GM21825 (cell line): ENCODE data around the gene PACS2.

Experiments used
- ATAC-seq: cut with Tn5 transposase; IDR thresholded peaks from one replicate; pipeline ENCODE4 v1.9.1; 2021; ENCODE audit warnings: mild to moderate bottlenecking, moderate library complexity; ENCODE audit not compliant: unreplicated experiment

Gene PACS2

DNA sequence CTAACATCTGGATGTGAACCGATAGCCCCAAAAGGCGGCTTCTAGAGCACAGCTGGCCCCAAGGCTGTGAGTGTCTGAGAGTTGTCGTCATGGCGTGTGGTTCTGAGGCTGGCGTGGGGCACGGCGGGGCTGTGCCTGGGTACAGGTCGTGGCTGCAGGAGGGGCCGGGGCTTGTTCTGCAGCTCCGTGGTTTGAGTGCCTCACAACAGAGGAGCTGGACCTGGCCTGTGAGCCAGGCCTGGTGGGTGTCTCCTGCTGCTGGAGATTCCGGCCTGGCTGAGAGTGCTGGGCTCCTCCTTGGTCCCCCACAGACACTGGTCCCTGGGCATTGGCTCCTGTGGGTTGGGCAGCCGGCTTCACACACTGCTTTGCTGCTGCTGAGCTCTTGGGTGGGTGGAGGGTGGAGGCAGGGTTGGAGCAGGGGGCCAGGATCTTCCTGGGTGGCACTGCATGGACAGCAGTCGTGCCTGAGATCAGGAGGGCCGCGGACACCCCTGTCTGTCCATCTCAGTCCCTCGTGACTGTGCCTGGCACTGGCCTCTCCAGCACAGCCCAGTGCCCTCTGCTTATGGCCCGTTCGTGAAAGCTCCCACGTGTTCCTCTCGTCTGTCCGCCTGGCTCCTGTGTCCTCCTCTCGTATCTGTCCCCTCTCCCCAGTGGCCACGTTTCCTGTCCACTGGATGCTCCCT is 52.0 kb downstream of the PACS2 start:
- ATAC-seq, result no peak

DNA sequence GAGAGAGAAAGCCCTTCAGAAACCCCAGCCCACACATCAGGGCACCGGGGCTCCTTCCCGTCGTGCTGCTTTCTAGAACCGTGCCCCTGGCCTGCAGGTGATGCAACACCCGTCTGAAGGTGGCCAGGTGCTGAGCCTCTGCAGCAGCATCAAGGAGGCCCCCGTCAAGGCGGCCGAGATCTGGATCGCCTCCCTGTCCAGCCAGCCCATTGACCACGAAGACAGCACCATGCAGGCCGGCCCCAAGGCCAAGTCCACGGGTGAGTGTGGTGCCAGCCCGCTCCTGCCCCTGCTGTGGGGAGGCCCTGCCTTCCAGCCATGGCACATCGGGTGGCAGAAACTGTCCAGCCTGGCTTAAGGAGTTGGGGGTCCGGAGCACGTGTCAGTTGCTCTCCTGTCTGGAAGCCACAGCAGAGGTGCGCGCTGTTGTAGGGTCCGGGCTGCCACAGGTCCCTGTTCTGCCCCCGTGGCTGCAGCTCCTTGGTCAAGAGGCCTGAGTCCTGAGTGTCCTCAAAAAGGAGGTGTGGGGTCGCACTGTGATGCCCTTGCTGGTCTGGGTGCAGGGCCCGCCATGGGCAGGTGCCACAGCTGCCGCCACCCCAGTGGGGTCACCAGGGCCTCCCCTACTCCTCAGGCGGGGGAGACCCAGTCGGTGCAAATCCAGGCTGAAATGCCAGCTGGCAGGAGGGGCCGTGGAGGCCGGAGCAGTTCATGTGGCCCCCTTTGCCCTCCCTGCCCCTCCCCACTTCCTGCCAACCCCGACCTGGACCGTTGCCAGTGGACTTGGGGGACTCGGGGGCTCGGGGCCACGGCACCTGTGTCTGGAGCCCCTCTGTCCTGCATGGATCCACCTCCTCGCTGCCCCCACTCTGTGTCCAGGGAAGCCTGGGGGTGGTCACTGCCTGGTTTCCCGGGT is 52.8 kb downstream of the PACS2 start:
- ATAC-seq, result no peak

DNA sequence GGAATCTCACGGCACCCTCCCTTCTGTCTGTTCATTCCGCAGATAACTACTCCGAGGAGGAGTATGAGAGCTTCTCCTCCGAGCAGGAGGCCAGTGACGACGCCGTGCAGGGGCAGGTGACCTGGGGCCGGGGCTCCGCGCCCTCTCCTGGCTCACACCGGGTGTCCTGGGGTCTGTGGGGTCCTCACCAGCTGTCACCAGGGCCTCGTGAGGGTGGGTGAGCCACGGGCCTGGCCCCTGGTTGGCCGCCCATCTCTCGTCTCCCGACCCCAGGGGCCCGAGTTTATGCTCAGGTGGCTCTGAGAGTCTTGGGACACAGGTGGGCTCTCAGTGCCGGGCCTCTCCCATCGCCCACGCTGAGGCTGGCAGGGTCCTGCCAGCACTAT is 53.5 kb downstream of the PACS2 start:
- ATAC-seq, result no peak

DNA sequence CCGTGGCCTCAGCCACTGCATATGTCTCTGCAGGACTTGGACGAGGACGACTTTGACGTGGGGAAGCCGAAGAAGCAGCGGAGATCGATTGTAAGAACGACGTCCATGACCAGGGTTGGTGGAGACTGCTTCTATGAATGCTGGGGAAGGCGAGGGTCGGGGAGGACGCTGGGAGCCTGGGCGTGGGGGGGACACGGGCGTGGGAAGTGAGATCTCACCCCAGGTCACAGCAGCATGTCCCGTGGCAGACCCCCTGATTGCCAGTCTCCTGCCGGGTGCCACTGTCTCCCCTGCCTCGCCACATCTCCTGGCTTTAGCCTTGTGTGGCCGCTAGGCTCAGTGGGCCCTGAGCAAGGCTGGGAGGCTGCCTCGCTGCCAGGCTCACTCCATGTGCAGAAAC is 53.9 kb downstream of the PACS2 start:
- ATAC-seq, result no peak

DNA sequence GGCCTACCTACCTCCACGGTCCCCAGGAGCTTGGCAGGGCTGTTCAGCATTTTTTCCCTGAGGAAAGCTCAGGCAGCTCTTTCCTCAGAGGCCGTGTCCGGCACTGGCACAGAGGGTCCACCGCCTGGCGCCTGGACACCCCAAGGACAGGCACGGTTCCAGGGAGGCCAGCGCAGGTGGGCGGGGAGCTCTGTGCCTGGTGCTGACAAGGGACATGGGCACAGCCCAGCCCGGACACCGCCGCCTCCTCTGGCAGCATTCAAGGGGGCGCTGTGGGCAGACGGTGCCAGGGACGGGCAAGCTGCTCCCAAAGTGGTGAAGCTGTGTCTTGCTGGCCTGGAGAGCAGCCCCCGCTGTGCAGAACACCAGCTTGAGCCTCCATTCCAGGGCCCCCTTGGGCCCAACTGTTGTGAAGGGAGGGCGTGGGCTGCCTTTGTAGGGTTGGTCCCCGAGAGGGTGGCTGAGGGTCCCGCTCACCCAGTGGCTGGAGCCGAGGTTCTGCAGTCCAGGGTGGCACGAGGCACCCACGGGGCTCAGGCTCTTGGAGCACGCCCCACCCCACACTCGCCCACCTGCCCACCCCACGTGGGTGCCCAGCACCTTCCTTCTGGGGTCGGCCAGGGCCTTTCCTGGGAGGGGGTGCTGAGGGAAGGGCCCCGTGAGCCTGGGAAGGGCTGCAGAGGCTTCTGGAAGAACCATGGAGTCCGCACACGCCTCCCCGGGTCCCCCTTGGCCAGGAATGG is 54.5 kb downstream of the PACS2 start:
- no peak for ATAC-seq

DNA sequence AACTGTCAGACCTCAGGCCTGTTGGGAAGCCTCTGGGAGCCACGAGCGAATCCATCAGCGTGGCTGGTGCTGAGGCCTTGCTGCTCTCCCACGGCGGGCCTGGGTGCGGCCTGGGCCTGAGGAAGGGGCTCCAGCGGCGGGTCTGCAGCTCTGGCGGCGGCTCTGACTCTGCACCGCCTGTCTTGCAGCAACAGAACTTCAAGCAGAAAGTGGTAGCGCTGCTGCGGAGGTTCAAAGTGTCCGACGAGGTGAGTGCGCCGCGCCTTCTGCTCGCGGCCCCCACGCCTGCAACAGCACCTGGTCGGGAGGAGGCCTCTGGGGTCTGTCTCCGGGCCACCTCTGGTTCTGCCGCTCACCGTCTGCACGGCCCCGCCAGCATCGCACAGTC is 55.1 kb downstream of the PACS2 start:
- no peak for ATAC-seq

DNA sequence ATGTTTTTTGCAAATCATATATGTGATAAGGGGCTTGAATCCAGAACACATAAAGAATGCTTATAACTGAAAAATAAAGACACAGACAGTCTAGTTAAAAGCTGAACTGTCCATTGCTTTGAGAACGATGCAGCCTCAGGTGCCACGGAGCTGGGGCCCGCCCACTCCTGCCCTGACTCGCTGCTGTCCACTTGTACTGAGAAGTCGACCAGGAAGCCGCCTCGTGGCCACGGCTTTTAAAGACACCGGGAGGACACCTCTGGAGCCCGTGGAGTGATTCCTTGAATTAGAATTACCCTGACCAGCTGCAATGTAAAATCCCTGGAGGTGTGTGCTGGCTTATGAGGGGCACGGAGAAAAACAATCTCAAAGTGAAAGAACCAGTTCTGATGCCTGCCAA is 59.8 kb downstream of the PACS2 start:
- no peak for ATAC-seq

DNA sequence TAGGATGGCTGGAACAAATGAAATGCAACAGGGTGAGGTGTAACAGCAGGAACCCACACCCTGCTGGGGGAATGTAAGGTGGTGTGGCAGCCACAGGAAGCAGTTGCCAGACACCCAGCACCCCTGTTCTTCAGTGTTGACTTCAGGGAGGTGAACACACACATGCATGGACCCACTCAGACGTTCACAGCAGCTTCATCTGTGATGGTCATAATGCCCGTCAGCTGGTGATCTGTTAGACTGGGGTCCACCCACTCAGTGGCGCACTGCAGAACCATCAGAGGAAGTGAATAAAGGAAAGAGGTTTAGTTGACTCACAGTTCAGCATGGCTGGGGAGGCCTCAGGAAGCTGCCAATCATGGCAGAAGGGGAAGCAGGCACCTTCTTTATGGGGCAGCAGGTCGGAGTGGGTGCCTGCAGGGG is 61.1 kb downstream of the PACS2 start:
- ATAC-seq, result no peak

DNA sequence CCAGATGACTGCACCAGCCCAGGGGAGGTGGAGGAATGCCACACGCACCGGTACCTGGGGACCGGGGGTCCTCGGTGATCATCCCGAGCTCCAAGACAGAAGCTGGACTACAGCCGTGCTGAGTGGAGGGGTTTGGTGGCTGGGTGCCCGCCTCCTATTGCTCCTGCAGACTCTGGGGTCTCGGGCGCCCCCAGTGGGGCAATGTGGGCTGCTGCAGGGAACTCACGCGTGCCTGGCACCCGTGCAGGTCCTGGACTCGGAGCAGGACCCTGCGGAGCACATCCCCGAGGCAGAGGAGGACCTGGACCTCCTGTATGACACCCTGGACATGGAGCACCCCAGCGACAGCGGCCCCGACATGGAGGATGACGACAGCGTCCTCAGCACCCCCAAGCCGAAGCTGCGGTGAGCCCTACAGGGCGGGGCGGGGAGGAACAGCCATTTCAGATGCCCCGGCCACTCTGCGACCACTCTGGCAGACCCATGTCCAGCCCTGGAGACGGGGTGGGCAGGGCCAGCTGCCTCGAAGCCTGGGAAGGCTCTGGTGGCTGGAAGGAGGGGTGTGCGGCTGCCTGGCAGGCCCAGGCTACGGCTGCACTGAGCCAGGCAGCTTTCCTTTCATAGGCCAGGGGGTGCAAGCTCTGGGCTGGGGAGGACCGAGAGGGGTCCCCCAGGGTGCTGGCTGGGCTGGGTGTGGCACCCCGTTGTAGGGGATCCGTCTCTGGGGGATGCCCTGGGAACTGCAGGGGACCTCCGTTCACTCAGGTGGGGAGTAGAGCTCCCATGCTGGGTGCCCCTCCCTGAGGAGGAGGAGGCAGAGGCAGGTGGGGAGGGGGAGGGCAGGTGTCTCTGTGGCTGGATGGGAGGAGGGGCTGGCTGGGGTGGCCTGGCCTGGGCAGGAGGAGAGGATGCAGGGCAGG is 62.2 kb downstream of the PACS2 start:
- no peak for ATAC-seq

DNA sequence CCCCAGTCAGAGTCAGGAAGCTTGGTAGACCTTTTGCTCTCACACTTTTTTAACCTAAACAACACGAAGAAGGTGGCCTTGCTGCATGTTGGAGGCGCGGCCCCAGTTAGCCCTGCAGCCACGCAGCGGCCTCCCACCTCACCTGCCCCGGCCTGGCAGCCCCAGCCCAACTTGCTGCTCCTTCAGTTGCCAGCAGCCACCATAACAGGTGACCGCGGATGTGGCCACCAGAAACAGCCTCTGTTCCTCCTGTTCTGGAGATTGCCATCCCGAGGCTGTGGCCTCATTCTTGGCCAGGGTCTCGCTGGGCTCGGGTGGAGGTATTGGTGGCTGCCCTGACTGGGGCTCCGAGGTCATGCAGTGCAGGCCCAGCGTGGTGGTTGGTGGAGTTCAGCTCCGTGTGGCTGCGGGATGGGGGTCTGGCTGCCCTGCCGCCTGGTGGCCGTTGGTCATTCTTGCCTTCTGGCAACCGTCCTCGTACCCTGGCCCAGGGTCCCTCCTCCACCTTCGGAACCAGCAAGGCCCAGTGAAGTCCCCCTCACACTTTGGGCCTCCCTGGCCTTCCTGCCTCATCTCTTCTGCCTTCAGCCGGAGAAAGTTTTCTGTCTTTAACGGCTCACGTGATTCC is 63.1 kb downstream of the PACS2 start:
- no peak for ATAC-seq

DNA sequence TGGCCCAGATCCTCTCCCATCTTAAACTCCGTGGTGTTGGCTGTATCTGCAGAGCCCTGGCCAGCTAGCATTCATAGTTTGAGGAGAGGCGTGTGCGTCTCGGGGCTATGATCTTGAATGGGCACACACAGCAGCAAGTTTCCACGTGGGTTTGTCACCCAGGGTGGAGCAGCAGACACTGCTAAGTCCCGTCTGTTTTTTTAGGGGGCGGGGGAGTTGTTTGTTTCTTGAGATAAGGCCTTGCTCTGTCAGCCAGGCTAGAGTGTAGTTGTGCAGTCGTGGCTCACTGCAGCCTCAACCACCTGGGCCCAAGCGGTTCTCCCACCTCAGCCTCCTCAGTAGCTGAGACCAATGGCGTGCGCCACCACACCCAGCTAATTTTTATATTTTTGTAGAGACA is 63.7 kb downstream of the PACS2 start:
- no peak for ATAC-seq

DNA sequence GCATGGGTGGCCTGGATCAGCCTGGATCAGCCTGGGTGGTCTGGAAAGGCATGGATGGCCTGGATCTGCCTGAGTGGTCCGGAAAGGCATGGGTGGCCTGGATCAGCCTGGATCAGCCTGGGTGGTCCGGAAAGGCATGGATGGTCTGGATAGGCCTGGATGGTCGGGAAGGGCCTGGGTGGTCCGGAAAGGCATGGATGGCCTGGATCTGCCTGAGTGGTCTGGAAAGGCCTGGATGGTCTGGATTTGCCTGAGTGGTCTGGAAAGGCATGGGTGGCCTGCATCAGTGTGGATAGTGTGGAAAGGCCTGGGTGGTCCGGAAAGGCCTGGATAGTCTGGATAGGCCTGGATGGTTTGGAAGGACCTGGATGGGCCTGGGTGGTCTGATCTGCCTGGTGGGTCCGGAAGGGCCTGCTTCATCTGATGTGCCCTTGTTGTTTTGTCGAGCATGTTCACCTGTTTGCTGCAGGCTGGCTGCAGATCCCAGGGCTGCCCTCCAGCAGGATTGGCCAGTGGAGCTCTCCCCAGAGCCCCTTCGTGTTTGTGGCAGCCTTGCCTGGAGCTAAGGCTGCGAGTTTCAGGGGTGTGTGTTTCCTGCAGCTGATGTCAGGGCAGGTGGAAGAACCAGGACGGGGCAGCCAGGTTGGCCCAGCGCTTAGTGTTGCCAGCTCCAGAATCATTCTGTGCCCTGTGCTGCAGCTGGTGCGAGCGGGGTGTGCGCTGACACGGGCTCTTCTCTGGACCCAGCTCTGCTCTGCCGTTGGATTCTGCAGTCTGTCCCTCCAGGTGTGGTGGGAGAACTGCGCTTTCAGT is 64.5 kb downstream of the PACS2 start:
- ATAC-seq, result no peak

DNA sequence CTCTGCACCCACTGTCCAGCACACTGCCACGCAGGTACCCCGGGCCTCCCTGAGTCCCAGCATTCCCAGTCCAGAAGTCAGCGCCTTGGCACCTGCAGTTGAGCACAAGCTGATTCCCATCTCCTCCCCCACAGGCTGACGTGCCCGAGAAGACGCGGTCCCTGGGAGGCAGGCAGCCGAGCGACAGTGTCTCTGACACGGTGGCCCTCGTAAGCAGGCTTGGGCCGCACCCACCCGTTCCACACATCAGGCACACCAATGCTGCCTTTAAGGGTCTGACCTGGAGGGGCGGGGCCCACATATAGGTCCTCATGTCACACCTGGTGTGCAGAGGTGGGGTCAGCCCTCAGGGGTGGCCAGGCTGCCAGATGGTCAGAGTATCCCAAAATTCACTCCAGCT is 65.4 kb downstream of the PACS2 start:
- ATAC-seq, result no peak

DNA sequence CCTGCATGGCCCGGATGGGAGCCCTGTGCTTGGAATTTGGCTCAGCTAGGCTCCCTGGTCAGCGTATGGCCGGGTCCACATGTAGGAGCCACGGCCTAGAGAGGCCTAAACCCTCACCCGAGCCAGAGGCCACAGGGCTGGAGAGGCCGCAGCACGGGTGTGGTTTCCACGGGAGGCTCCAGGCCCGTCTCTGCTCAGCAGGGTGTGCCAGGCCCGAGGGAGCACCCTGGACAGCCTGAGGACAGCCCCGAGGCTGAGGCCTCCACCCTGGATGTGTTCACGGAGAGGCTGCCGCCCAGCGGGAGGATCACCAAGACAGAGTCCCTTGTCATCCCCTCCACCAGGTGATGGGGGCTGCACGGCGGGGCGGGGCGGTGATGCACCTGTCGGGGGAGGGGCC is 66.2 kb downstream of the PACS2 start:
- no peak for ATAC-seq

DNA sequence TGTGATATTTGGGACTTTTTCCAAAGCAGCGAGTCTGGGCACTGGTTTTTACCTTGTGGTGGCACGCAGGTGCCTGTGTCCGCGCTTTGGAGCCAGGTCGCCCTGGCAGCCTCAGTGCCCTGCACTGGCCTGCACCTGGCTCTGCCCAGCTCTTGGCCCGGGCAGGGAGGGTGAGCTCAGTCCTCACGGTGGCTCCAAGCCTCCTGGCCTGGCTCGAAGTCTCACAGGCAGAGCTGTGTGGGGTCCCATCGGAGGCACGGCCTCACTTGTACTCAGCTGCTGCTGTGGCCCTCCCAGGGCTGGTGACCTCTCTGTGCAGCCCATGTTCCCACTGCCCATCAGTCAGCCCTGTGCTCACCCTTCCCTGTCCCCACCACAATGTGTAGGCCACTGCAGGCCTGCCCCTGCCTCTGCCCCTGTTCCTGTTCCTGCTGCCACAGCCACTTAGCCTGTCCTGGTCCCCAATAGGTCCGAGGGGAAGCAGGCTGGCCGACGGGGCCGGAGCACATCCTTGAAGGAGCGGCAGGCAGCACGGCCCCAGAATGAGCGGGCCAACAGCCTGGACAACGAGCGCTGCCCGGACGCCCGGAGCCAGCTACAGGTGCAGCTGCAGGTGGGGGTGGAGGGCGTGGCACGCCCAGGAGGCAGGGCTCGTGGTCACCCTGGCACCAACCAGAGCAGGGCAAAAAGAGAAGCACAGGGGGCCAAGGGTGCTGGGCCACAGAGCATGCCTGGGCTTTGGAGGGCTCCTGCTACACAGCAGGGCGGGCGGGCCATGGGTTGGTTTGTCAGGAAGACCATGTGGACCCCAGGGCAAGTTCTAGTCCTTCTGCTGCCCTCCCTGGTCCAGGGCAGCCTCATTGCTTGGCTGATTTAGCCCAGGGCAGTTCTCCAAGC is 67.1 kb downstream of the PACS2 start:
- ATAC-seq, result no peak

DNA sequence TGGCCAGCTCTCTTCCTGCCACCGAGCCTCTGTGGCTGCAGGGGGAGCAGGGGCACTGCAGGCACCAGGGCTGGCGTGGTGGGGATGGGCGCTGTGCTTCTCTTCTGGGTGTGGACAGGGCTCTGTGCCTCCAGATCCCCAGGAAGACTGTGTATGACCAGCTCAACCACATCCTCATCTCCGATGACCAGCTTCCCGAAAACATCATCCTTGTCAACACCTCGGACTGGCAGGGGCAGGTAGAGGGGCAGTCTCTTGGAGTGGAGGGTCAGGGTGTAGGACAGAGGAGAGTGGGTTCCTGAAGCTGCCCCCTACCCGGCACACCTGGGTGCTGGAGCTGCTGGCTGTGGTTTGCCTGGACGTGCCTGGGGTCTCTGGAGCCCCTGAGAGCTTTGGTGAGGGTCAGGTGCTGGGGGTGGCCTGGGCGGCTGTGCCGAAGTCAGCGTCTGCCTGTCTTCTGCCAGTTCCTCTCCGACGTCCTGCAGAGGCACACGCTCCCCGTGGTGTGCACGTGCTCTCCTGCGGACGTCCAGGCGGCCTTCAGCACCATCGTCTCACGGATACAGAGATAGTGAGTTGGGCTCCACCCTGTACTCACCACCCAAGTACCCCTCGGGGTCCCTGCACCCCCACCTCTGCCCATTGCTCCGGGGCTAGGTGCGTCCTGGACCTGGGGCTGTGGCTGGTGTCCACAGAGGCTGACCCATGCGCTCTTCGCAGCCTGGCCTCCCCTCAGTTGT is 68.0 kb downstream of the PACS2 start:
- ATAC-seq, result no peak

DNA sequence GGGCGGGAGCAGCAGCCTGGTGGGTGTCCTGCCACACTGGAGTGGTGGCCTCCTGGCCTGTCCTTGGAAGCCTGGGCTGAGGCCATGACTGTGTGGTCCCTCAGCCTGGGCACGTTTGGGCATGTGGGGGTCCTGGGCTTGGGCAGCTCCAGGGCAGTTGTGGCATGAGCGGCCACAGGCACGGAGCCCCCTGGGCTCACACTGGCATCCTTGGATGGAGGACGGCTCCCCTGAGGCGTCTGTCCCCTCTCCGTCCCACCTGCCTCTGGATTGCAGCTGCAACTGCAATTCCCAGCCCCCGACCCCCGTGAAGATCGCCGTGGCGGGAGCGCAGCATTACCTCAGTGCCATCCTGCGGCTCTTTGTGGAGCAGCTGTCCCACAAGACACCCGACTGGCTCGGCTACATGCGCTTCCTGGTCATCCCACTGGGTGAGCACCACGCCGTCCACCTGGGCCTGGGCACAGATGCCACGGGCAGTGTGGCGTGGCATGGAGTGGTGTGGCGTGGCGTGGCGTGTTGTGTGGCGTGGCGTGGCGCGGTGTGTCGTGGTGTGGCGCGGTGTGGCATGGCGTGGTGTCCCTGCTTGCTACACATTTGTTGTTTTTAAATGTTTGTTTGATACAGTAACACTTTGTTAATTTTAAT is 68.7 kb downstream of the PACS2 start:
- no peak for ATAC-seq
